Esophagus squamous epithelium (tissue), 4 donors: Measurements from ENCODE around the gene TEX51.

Source experiments
- POLR2A ChIP-seq, 4 donors: fragments of 450-650 bp; IDR thresholded peaks; one replicate each; pipeline ENCODE4 v1.6.1; 2017; ENCODE audit warnings: antibody characterized with exemption in 4 of 4, mild to moderate bottlenecking in 4 of 4, moderate library complexity in 3 of 4
- TF ChIP-seq, protein P1 (sequence below), 6 experiments: fragments of 450-650 bp in 4 of 6; fragments of 200-600 bp in 2 of 6; sonication (generic) in 2 of 6; IDR thresholded peaks; one replicate each; pipeline ENCODE4 v1.5.1; 2016 to 2019; ENCODE audit warnings: antibody characterized with exemption in 6 of 6, mild to moderate bottlenecking in 4 of 6, moderate library complexity in 4 of 6

DNA sequence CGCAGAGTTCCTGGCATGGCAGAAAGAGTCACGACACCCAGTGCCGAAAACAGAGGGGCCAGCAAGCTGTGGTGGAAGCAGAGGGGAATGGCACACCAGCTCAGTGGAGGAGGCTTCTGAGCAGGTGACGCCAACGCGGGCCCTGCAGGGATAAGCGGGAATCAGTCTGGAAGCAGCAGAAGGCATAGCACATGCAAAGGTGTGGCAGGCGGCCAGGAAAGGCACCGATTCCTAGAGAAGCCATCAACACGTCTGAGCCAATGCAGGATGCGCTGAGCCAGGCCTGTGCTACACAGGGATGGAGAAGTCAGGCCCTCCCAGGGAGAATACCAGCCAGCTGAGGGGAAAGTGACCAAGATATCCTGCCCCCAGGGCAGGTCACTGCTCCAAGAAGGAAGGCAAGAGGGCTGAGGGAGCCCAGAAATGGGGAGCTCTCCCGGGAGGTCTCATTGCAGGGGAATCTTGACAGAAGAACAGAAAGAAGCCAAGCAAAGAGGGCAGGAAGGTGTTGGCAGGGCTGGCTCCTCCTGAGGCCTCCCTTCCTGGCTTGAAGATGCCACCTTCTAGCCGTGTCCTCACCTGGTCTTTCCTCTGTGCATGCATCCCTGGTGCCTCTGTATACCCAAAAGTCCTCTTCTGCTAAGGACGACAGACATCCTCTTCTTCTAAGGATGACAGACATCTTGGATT lies 16.3 kb downstream of the TEX51 start:
- TF ChIP-seq, protein P1, sequence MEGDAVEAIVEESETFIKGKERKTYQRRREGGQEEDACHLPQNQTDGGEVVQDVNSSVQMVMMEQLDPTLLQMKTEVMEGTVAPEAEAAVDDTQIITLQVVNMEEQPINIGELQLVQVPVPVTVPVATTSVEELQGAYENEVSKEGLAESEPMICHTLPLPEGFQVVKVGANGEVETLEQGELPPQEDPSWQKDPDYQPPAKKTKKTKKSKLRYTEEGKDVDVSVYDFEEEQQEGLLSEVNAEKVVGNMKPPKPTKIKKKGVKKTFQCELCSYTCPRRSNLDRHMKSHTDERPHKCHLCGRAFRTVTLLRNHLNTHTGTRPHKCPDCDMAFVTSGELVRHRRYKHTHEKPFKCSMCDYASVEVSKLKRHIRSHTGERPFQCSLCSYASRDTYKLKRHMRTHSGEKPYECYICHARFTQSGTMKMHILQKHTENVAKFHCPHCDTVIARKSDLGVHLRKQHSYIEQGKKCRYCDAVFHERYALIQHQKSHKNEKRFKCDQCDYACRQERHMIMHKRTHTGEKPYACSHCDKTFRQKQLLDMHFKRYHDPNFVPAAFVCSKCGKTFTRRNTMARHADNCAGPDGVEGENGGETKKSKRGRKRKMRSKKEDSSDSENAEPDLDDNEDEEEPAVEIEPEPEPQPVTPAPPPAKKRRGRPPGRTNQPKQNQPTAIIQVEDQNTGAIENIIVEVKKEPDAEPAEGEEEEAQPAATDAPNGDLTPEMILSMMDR (IDR thresholded peaks at IDR 0.05) = no peak
- TF ChIP-seq POLR2A (IDR thresholded peaks at IDR 0.05) = no peak
